NCI-H146 treated with DMSO at 0.1 percent for 48 hours (cell line): ENCODE measurements around the gene CEP170B.

Source experiments
- DNase-seq: peaks from one replicate; lab custom pipeline; 2025; ENCODE audit not compliant: unreplicated experiment; lab: John Stamatoyannopoulos, UW

Gene CEP170B

DNA sequence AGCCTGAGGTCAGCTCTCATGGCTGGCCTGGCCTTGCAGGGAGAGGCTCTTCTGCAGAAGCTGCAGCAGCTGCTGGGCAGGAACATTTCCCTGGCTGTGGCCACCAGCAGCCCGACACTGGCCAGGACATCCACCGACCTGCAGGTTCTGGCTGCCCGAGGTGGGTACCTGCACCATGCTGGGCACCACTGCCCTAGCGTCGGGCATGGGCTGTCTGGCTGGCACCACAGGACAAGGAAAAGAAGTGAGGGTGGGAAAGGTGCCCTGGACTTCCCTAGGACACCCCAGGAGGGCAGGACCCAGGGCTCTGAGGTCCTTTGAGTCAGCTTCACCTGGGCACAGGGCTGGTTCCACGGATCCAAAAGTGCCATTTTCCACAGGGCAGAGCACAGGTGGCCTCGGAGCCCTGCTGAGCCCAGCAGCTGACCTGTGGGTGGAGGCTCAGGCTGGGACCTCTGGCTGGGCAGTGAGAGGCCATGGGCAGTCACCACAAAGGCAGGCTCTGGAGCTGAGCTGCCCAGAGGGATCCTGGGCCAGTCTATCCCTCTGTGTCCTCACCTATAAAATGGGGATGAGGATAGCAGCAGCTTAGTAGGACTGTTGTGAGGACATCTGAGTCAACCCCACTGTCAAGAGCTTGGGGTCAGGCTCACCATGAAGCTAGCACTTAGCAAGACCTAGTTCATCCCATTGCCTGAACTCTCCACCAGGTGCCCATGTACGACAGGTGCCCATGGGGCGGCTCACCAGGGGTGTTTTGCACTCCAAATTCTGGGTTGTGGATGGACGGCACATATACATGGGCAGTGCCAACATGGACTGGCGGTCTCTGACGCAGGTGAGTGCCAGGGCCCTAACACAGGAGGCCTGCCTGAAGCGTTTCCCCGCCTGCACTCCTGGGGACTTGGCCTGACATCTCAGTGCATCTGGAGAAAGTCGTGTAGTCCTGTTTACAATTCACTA, 64.5 kb downstream of the CEP170B start:
- DNase-seq, result no peak

DNA sequence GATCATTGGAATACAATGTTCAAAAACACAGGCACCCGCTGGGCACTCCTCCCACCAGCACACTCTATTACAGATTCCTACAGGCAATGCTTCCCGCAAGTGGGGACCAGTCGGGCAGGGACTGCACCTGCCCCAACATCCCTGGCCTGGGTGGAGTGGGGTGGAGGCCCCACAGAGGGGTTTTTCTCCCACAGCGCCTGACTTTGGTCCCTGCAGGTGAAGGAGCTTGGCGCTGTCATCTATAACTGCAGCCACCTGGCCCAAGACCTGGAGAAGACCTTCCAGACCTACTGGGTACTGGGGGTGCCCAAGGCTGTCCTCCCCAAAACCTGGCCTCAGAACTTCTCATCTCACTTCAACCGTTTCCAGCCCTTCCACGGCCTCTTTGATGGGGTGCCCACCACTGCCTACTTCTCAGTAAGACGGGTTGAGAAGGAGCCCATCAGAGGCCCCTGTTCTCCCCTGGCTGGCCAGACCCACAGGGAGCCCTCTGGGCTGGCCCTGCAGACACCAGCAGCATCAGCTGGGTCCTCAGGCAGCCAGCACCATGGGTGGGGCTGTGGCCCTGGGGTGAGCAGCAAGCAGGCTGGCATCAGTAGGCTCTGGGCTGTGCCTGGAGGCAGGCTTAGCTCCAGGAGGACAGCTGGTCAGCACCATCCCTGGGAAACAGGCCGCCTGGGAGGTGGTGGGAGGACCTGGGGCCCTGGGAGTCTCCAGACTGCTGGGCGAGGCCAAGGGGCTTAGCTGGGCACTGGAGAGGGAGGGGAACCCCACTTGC, 65.6 kb downstream of the CEP170B start:
- no peak for DNase-seq

GRCh38 chr14:104931304-104931770, 66.3 kb downstream of the CEP170B start:
- DNase-seq, result no peak

GRCh38 chr14:104931771-104932675, 67.0 kb downstream of the CEP170B start:
- no peak for DNase-seq

GRCh38 chr14:104932676-104933631, 67.9 kb downstream of the CEP170B start:
- peak; percentile 50 for DNase-seq

GRCh38 chr14:104933746-104934733, 69.0 kb downstream of the CEP170B start:
- DNase-seq, result no peak

DNA sequence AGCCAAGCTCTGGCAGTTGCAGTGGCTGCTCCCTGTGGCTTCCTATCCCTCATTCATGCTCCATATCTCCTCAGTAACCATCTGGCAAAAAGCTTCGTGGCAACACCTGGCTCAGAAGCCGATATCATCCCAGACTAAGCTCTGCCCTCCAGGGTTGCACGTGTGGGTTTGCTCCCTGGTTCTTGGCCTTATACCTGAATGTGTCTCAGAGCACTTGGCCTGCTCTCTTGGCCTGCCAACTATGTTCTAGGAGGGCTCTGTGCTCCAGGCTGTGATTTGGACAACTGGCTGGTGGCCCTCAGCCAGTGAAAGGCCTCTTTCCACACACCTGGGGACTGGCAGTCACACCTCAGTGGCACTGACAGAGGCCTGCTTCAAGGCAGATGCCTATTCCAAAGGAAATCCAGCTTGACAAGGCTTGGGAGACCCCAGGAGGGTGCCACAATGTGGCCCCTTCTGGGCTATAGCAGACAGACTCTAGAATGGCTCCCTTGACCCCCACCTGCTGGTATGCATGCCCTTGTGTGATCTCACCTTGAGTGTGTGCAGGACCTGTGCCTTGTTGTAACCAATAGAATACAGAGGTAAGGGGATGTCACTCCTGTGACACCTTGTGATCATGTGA, 70.1 kb downstream of the CEP170B start:
- no peak for DNase-seq

DNA sequence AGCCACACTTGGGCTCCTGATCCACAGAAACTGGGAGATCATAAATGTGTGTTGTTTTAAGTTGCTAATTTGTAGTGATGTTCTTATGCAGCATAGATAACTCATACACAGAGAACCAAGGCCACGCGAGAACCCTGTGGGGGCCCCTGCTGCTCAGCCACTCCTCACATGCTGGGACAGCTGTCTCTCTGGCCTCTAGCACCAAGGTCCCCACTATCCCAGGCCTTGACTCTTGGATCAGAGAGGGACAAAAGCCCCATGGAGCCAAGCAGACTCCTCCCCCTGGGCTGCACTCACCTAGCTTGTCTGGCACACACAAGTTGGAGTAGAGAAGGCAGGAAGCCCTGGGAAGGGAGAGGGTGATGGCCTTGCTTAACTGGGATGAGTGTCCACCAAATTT, 70.9 kb downstream of the CEP170B start:
- no peak for DNase-seq

GRCh38 chr14:104936361-104937155, 71.5 kb downstream of the CEP170B start:
- DNase-seq, result no peak

DNA sequence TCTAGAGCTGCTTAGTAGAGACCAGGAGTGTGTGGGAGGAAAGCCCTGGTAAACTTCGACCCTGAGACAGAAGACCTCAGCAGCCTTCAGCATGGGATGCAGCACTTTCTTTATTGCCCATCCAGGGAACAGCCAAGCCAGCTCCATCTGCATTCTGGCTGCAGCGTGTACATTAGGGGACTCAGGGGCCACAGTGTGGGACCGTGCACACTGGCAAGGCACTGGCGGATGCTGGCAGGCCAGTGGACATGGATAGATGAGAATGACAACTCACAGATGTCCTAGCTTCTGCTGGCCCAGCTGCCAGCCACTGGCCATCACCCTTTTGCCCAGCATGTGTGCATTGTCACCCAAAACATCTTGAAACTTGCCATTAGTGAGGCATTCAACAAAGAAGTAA, 72.1 kb downstream of the CEP170B start:
- no peak for DNase-seq

DNA sequence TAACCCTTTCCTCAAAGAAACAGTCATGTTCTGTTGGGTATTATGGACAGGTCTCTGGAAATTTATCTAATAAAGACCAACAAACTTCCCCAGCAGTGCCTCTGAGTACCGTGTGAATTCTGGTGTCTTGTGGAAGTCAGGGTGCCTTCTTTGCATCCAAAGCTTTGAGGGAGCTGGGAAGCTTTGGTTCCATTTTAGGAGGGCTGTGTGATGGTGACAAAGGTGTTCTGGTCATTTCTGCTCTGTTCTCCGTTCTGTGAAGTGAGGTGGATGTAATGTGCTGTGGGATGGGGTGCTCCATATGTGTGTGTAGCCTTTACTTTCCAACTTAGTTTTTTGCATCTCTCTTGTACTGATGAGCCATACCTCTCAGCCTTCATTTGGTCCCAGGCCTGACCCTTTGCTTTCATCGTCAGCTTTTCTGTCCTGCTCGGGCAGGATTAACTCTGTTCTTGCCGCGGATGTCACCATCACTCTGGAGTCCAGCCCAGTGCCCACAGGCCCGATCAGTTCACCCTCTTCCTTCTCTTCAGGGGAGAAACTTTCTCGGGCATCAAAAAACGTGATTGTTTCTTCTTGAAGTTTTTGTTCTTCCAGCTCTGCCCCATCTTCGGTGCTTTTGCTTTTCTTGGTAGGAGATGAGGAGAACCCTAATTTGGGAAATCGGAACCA, 72.8 kb downstream of the CEP170B start:
- no peak for DNase-seq

DNA sequence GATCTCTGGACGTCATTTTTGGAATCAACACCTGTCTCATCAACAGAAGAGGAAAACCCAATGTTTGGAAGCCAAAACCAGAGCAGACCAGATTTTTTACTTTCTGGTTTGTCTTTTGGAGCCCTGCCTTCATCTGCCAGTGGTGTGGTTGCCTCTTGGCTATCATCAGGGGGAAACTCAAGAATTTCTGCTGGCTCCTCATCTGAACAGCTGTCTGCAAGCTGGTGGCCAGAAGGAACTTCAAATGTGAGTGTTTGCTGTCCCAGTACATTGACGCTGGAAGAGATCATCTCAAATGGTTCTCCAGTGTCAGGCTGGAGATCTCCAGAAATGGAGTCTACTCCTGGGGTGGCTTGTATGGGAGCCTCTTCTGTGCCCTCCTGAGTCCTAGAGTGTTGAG, 73.4 kb downstream of the CEP170B start:
- DNase-seq, result no peak

DNA sequence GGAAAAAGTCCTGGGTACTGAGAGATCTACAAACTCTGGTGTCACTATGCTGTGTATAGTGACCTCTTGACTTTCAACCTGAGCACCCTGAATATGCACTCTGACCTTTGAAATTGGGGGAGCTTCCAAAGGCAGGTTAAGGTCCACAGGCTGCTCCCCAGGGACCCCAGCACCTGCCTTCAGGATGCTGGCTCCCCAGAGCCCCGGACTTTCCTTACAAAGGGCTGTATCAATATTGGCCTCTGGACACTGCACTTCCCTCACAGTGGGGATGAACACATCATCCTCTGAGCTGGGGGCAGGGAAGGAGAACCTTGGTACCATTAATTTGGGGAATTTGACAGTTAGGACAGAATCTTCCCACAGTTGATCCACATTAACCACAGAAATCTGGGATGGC, 73.9 kb downstream of the CEP170B start:
- no peak for DNase-seq

DNA sequence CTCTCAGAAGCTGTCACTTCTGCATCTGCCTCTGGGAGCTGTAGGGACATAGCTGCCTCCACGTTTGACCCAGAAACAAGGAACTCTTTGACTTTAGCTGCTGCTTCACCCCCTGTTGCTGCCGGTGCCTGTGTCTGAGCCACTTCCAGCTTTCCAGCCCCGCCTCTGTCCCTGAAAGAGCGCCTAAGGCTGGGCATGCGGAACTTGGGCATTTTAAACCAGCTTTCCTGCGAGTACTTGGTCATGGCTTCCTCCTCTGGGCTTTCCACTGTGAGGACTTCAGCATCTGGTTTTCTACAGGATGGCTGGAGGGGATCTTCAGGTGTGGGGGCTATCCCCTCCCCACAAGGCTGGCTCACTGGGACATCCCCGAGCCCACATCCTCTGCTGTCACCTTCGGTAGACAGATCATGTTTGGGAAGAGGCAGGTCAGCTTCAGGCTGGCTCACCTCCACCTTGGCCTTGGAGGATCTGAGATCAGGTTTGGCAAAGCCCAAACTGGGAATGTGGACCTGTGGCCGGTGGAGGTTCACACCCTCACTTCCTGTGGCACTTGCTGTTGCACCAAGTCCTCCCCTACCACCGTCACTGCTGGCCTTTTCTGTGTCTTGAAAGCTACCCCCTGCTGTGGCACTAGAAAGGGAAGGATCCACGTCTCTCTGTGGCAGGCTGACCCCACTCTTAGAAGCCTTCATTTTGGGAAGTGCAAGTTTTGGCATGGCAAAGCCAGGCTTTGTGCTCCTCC, 74.8 kb downstream of the CEP170B start:
- DNase-seq, result no peak

GRCh38 chr14:104940526-104941150, 75.6 kb downstream of the CEP170B start:
- no peak for DNase-seq
